ACC112 (cell line): ENCODE results near the gene YTHDF1.

Experiments used
- H2AFZ ChIP-seq: fragments of 200-600 bp; sonication (generic); one replicate; pipeline ENCODE4 v1.6.0; 2017; ENCODE audit warnings: antibody characterized with exemption, low read length; ENCODE audit not compliant: unreplicated experiment
- H3K27ac ChIP-seq: fragments of 200-600 bp; sonication (generic); 2 replicates; pipeline ENCODE4 v1.5.1; 2014; ENCODE audit warnings: low read depth, mild to moderate bottlenecking, antibody characterized with exemption, low read length, moderate library complexity
- H3K27me3 ChIP-seq: fragments of 200-600 bp; sonication (generic); 2 replicates; pipeline ENCODE4 v1.6.1; 2014; ENCODE audit warnings: mild to moderate bottlenecking, antibody characterized with exemption, low read length, moderate library complexity, mixed read lengths; ENCODE audit not compliant: insufficient read depth
- H3K36me3 ChIP-seq: fragments of 200-600 bp; sonication (generic); 2 replicates; pipeline ENCODE4 v1.6.1; 2016; ENCODE audit warnings: mild to moderate bottlenecking, antibody characterized with exemption, low read length, moderate library complexity, mixed read lengths; ENCODE audit not compliant: insufficient read depth
- H3K4me1 ChIP-seq: fragments of 200-600 bp; sonication (generic); one replicate; pipeline ENCODE4 v1.6.1; 2016; ENCODE audit warnings: low read length, mixed read lengths; ENCODE audit not compliant: insufficient read depth, unreplicated experiment, control insufficient read depth
- H3K4me3 ChIP-seq: fragments of 200-600 bp; sonication (generic); 2 replicates; pipeline ENCODE4 v1.5.1; 2014; ENCODE audit warnings: mild to moderate bottlenecking, low read depth, low read length
- H3K79me2 ChIP-seq: fragments of 200-600 bp; sonication (generic); one replicate; pipeline ENCODE4 v1.6.0; 2016; ENCODE audit warnings: low read length; ENCODE audit not compliant: control insufficient read depth, unreplicated experiment, insufficient read depth

The YTHDF1 gene

GRCh38 chr20:63247671-63248228 lies 31.8 kb upstream of the YTHDF1 start:
- Histone ChIP-seq H3K4me3 (no peak overlapping the region), H3K27ac (no peak overlapping the region), H3K79me2 (no peaks in the 10 kb centered on the region), H3K36me3 (no peaks in the 10 kb centered on the region), H3K27me3 (peaks cover 11% of the 10 kb centered on the region), H2AFZ (no peak overlapping the region), H3K4me1 (no peaks in the 10 kb centered on the region)

- H3K36me3 ChIP-seq = no peaks in the 10 kb centered on the region
- no peak overlapping the region for H3K27ac ChIP-seq
- H3K27me3 ChIP-seq = 0 out of 2 replicates have a peak, but pooled peaks cover under 1% of the 10 kb centered on the region
- no peaks in the 10 kb centered on the region for H3K4me1 ChIP-seq
- no peak overlapping the region for H2AFZ ChIP-seq
- no peak overlapping the region for H3K4me3 ChIP-seq
- no peaks in the 10 kb centered on the region for H3K79me2 ChIP-seq
Observed at GRCh38 chr20:63246490-63247288, 30.8 kb upstream of the YTHDF1 start.

- no peaks in the 10 kb centered on the region for H3K4me1 ChIP-seq
- H3K27me3 ChIP-seq = no peaks in the 10 kb centered on the region
- H3K36me3 ChIP-seq = no peaks in the 10 kb centered on the region
- no peak overlapping the region for H3K4me3 ChIP-seq
- no peak overlapping the region for H3K27ac ChIP-seq
- H2AFZ ChIP-seq = no peak overlapping the region
- H3K79me2 ChIP-seq = no peaks in the 10 kb centered on the region
Observed at GRCh38 chr20:63244468-63244867, 28.5 kb upstream of the YTHDF1 start.

GRCh38 chr20:63243604-63244247 lies 27.8 kb upstream of the YTHDF1 start:
- Histone ChIP-seq H3K4me1 (no peaks in the 10 kb centered on the region), H3K27me3 (no peaks in the 10 kb centered on the region)

GRCh38 chr20:63242736-63243135 lies 26.8 kb upstream of the YTHDF1 start:
- Histone ChIP-seq H2AFZ (no peak overlapping the region), H3K36me3 (no peaks in the 10 kb centered on the region), H3K4me3 (no peak overlapping the region), H3K4me1 (no peaks in the 10 kb centered on the region), H3K27ac (no peak overlapping the region), H3K79me2 (no peaks in the 10 kb centered on the region), H3K27me3 (no peaks in the 10 kb centered on the region)

More at GRCh38 chr20:63243604-63244247, 27.8 kb upstream of the YTHDF1 start:
- Histone ChIP-seq H3K79me2 (no peaks in the 10 kb centered on the region), H3K4me3 (no peak overlapping the region), H3K36me3 (no peaks in the 10 kb centered on the region), H3K27ac (no peak overlapping the region), H2AFZ (no peak overlapping the region)

GRCh38 chr20:63241272-63241671 lies 25.3 kb upstream of the YTHDF1 start:
- Histone ChIP-seq H3K27ac (no peak overlapping the region), H3K79me2 (no peaks in the 10 kb centered on the region)

GRCh38 chr20:63240004-63240403 lies 24.1 kb upstream of the YTHDF1 start:
- no peaks in the 10 kb centered on the region for H3K36me3 ChIP-seq
- H2AFZ ChIP-seq = no peak overlapping the region
- no peak overlapping the region for H3K27ac ChIP-seq
- no peak overlapping the region for H3K4me3 ChIP-seq
- no peaks in the 10 kb centered on the region for H3K4me1 ChIP-seq
- H3K79me2 ChIP-seq = no peaks in the 10 kb centered on the region
- no peaks in the 10 kb centered on the region for H3K27me3 ChIP-seq

More at GRCh38 chr20:63241272-63241671, 25.3 kb upstream of the YTHDF1 start:
- H3K36me3 ChIP-seq = no peaks in the 10 kb centered on the region
- H3K4me1 ChIP-seq = no peaks in the 10 kb centered on the region
- H3K27me3 ChIP-seq = no peaks in the 10 kb centered on the region
- H2AFZ ChIP-seq = no peak overlapping the region
- no peak overlapping the region for H3K4me3 ChIP-seq

GRCh38 chr20:63239431-63239830 lies 23.5 kb upstream of the YTHDF1 start:
- Histone ChIP-seq H3K27ac (no peak overlapping the region), H3K27me3 (no peaks in the 10 kb centered on the region), H3K36me3 (no peaks in the 10 kb centered on the region), H3K79me2 (no peaks in the 10 kb centered on the region), H3K4me1 (no peaks in the 10 kb centered on the region), H2AFZ (no peak overlapping the region), H3K4me3 (no peak overlapping the region)

- H2AFZ ChIP-seq = no peak overlapping the region
- H3K4me1 ChIP-seq = no peaks in the 10 kb centered on the region
- no peak overlapping the region for H3K27ac ChIP-seq
- no peaks in the 10 kb centered on the region for H3K36me3 ChIP-seq
- no peaks in the 10 kb centered on the region for H3K79me2 ChIP-seq
- H3K4me3 ChIP-seq = no peak overlapping the region
- H3K27me3 ChIP-seq = no peaks in the 10 kb centered on the region
Observed at GRCh38 chr20:63238514-63239125, 22.7 kb upstream of the YTHDF1 start.

GRCh38 chr20:63238031-63238430 lies 22.1 kb upstream of the YTHDF1 start:
- no peak overlapping the region for H3K27ac ChIP-seq
- H2AFZ ChIP-seq = no peak overlapping the region
- H3K79me2 ChIP-seq = no peaks in the 10 kb centered on the region
- H3K4me3 ChIP-seq = no peak overlapping the region
- H3K4me1 ChIP-seq = peaks cover 2% of the 10 kb centered on the region
- no peaks in the 10 kb centered on the region for H3K36me3 ChIP-seq
- no peaks in the 10 kb centered on the region for H3K27me3 ChIP-seq
